DOHH2 (cell line): ENCODE data around the gene EPN3.

Experiments used
- H3F3A ChIP-seq: fragments of 200-600 bp; sonication (generic), shearing (Covaris generic); 2 replicates; pipeline ENCODE4 v1.6.0; 2016; ENCODE audit warnings: antibody characterized with exemption, mild to moderate bottlenecking; ENCODE audit not compliant: control insufficient read depth, insufficient read depth
- H3K27ac ChIP-seq: fragments of 200-600 bp; sonication (generic); 2 replicates; pipeline ENCODE4 v1.5.1; 2014; ENCODE audit warnings: low read depth, mild to moderate bottlenecking, low read length, moderate library complexity
- H3K27me3 ChIP-seq: fragments of 200-600 bp; sonication (generic); 2 replicates; pipeline ENCODE4 v1.6.1; 2014; ENCODE audit warnings: mild to moderate bottlenecking, low read length, mixed read lengths; ENCODE audit not compliant: control insufficient read depth
- H3K36me3 ChIP-seq: fragments of 200-600 bp; sonication (generic); 2 replicates; pipeline ENCODE4 v1.6.1; 2014; ENCODE audit warnings: mild to moderate bottlenecking, low read length, moderate library complexity, mixed read lengths; ENCODE audit not compliant: control insufficient read depth
- H3K4me1 ChIP-seq: fragments of 200-600 bp; sonication (generic); 2 replicates; pipeline ENCODE4 v1.6.1; 2014; ENCODE audit warnings: mild to moderate bottlenecking, low read length, mixed read lengths; ENCODE audit not compliant: control insufficient read depth
- H3K4me2 ChIP-seq: fragments of 200-600 bp; sonication (generic); 2 replicates; pipeline ENCODE4 v1.6.0; 2014; ENCODE audit warnings: mild to moderate bottlenecking, low read length, moderate library complexity
- H3K4me3 ChIP-seq: fragments of 200-600 bp; sonication (generic); 2 replicates; pipeline ENCODE4 v1.5.1; 2014; ENCODE audit warnings: mild to moderate bottlenecking, low read length, mixed read lengths
- H3K79me2 ChIP-seq: fragments of 200-600 bp; sonication (generic); 2 replicates; pipeline ENCODE4 v1.6.1; 2014; ENCODE audit warnings: mild to moderate bottlenecking, low read length, mixed read lengths; ENCODE audit not compliant: control insufficient read depth
- H3K9me2 ChIP-seq: fragments of 200-600 bp; sonication (generic); replicated peaks from 2 replicates; pipeline ENCODE4 v1.6.1; 2014; ENCODE audit warnings: mild to moderate bottlenecking, low read length, mixed read lengths; ENCODE audit not compliant: control insufficient read depth
- H3K9me3 ChIP-seq: fragments of 200-600 bp; sonication (generic); 2 replicates; pipeline ENCODE4 v1.6.1; 2014; ENCODE audit warnings: antibody characterized with exemption, low read length, mixed read lengths; ENCODE audit not compliant: control insufficient read depth, insufficient read depth
- H4K20me1 ChIP-seq: fragments of 200-600 bp; sonication (generic); 2 replicates; pipeline ENCODE4 v1.6.0; 2014; ENCODE audit warnings: low read depth, mild to moderate bottlenecking, antibody characterized with exemption, low read length, moderate library complexity; ENCODE audit not compliant: control insufficient read depth, insufficient read depth
- EZH2phosphoT487 ChIP-seq: fragments of 200-600 bp; sonication (generic); IDR thresholded peaks from 2 replicates; pipeline ENCODE4 v1.6.1; 2017; ENCODE audit warnings: borderline replicate concordance, mild to moderate bottlenecking, antibody characterized with exemption, low read length, moderate library complexity, mixed read lengths
- TF ChIP-seq, protein P1 (sequence below): fragments of 200-600 bp; sonication (generic); IDR thresholded peaks from one replicate; pipeline ENCODE4 v1.5.1; 2014; ENCODE audit warnings: antibody characterized with exemption, mild to moderate bottlenecking, low read depth, low read length; ENCODE audit not compliant: poor library complexity, severe bottlenecking

Gene EPN3

DNA sequence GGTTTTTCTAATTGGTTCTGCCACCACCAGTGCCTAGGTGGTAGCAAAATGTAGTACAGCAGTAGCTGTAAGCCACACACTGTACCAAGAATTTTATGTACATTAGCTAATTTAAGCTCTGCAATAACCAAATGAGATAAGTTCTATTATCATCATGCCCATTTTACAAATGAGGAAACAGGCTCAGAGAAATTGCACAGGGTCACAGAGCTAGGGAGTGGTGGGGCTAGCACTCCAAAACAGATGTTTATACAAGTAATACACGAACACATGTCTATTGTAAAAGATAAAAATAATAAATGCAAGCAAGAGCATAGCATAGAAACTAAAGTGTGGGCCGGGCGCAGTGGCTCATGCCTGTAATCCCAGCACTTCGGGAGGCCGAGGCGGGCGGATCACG lies 40.3 kb upstream of the EPN3 start:
- H3K79me2 ChIP-seq, result no peaks in the 10 kb centered on the region
- H3K4me2 ChIP-seq, result no peak overlapping the region
- H3K4me3 ChIP-seq, result no peak overlapping the region
- H3K9me2 ChIP-seq, result no peaks in the 10 kb centered on the region
- H3K27me3 ChIP-seq, result peaks cover 5% of the 10 kb centered on the region; the same call in 1 of the 2 replicates
- H3K27ac ChIP-seq, result no peak overlapping the region
- H4K20me1 ChIP-seq, result no peaks in the 10 kb centered on the region
- H3K36me3 ChIP-seq, result no peaks in the 10 kb centered on the region
- H3F3A ChIP-seq, result no peaks in the 10 kb centered on the region
- no peaks in the 10 kb centered on the region for H3K4me1 ChIP-seq
- TF ChIP-seq, protein P1, sequence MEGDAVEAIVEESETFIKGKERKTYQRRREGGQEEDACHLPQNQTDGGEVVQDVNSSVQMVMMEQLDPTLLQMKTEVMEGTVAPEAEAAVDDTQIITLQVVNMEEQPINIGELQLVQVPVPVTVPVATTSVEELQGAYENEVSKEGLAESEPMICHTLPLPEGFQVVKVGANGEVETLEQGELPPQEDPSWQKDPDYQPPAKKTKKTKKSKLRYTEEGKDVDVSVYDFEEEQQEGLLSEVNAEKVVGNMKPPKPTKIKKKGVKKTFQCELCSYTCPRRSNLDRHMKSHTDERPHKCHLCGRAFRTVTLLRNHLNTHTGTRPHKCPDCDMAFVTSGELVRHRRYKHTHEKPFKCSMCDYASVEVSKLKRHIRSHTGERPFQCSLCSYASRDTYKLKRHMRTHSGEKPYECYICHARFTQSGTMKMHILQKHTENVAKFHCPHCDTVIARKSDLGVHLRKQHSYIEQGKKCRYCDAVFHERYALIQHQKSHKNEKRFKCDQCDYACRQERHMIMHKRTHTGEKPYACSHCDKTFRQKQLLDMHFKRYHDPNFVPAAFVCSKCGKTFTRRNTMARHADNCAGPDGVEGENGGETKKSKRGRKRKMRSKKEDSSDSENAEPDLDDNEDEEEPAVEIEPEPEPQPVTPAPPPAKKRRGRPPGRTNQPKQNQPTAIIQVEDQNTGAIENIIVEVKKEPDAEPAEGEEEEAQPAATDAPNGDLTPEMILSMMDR, result no peak
- TF ChIP-seq EZH2phosphoT487, result no peak
- H3K9me3 ChIP-seq, result no peaks in the 10 kb centered on the region

DNA sequence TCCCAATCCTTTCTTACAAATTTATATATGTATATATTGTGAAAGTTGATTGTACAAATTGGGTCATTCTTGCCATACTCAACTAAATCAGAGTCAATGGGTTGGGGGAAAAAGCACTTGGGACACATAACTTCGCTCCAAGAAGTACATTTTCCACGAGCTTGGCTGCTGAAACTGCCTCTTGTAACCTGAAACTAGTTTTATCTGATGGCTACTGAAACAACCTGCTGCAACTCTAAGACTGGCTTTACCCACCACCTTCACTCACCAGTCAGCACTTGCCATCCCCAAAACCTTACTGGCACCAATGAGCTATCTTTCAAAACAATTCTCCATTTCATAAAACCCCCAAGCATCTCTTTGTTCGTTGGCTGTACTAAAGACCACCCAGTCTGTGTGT lies 38.8 kb upstream of the EPN3 start:
- Histone ChIP-seq H3K27ac (no peak overlapping the region), H3K9me3 (no peaks in the 10 kb centered on the region), H3K9me2 (no peaks in the 10 kb centered on the region), H3F3A (no peaks in the 10 kb centered on the region), H3K27me3 (peaks cover 5% of the 10 kb centered on the region; the same call in 1 of the 2 replicates), H3K79me2 (no peaks in the 10 kb centered on the region), H3K4me3 (no peak overlapping the region), H3K36me3 (no peaks in the 10 kb centered on the region), H3K4me2 (no peak overlapping the region), H3K4me1 (no peaks in the 10 kb centered on the region), H4K20me1 (no peaks in the 10 kb centered on the region)
- TF ChIP-seq, protein P1, result no peak
- TF ChIP-seq EZH2phosphoT487, result no peak

DNA sequence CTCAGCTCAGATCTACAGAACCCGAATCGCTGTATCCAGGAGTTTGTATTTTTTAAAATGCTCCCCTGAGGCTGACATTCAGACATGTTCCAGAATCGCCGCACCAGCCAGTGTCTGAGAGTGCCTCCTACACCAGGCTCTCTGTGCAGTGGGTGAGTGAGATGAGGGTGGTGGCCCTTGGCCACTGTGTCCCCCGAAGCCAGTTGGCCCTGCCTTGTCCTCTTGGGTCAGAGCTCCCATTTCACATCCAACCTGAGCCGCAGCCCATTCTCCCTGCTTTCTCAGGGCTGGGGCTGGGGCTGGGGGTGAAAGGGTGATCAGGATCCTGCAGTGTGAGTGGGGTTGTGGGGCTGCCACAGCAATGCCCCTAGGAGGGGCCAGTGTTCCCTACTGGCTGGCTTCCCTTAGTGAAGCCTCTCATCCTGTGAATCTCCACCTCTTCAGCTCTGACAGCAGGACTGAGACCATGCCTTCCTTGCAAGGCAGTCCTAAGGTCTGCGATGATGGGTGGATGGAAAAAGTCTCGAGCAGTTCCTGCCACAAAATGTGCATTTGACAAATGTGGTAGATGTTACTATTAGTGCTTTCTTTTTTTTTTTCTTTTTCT lies 37.2 kb upstream of the EPN3 start:
- Histone ChIP-seq H3F3A (no peaks in the 10 kb centered on the region), H3K4me2 (no peak overlapping the region), H3K27ac (no peak overlapping the region)

More for the DNA sequence above, 37.2 kb upstream of the EPN3 start:
- H3K4me3 ChIP-seq, result no peak overlapping the region
- no peaks in the 10 kb centered on the region for H4K20me1 ChIP-seq
- no peak for TF ChIP-seq EZH2phosphoT487
- TF ChIP-seq, protein P1, result no peak
- H3K4me1 ChIP-seq, result no peaks in the 10 kb centered on the region
- H3K36me3 ChIP-seq, result no peaks in the 10 kb centered on the region
- H3K79me2 ChIP-seq, result no peaks in the 10 kb centered on the region
- no peaks in the 10 kb centered on the region for H3K9me2 ChIP-seq
- H3K9me3 ChIP-seq, result no peaks in the 10 kb centered on the region
- peaks cover 5% of the 10 kb centered on the region; the same call in 1 of the 2 replicates for H3K27me3 ChIP-seq
